Uterus (tissue), 2 donors: Measurements from ENCODE around the gene ZNF524.

Source experiments
- CTCF ChIP-seq, 4 experiments: fragments of 200-600 bp in 2 of 4; fragments of 450-650 bp in 2 of 4; sonication (generic) in 2 of 4; IDR thresholded peaks; one replicate each; pipeline ENCODE4 v1.5.1; 2016 to 2019; ENCODE audit warnings: antibody characterized with exemption in 4 of 4, mild to moderate bottlenecking in 2 of 4, moderate library complexity in 1 of 4
- POLR2A ChIP-seq, 2 donors: fragments of 450-650 bp; IDR thresholded peaks; one replicate each; pipeline ENCODE4 v1.6.1; 2016; ENCODE audit warnings: antibody characterized with exemption in 2 of 2, mild to moderate bottlenecking in 1 of 2, moderate library complexity in 1 of 2

- no peak for TF ChIP-seq CTCF (IDR thresholded peaks at IDR 0.05)
- TF ChIP-seq POLR2A (IDR thresholded peaks at IDR 0.05): peak; percentile 11 to 15
Measured at GRCh38 chr19:55640577-55641425, 40.7 kb downstream of the ZNF524 start, which contains the start of gene ZNF580.
